Sigmoid colon (tissue), 7 donors: Measurements from ENCODE around the gene THAP4. TPM values are rescaled to one million over a fixed set of nuclear protein-coding genes. Genes with fewer than 3 reads are reported as not detected.

Experiments used
- DNase-seq: peaks from one replicate; pipeline ENCODE4 v3.0.0-alpha.2; 2019
- H3K27ac ChIP-seq, 4 donors: fragments of 200-600 bp; sonication (generic); one replicate each; pipeline ENCODE4 v1.5.1; 2016 to 2019; ENCODE audit warnings: mild to moderate bottlenecking in 1 of 4
- H3K27me3 ChIP-seq, 3 donors: fragments of 200-600 bp; sonication (generic); one replicate each; pipeline ENCODE4 v1.5.1; 2019; ENCODE audit warnings: mild to moderate bottlenecking in 1 of 3
- H3K36me3 ChIP-seq, 4 donors: fragments of 200-600 bp; sonication (generic); one replicate each; pipeline ENCODE4 v1.5.1; 2016 to 2019
- H3K4me1 ChIP-seq, 4 donors: fragments of 200-600 bp; sonication (generic); one replicate each; pipeline ENCODE4 v1.5.1; 2017 to 2019
- H3K4me3 ChIP-seq, 4 donors: fragments of 200-600 bp; sonication (generic); one replicate each; pipeline ENCODE4 v1.5.1; 2017 to 2019; ENCODE audit warnings: mild to moderate bottlenecking in 2 of 4, moderate library complexity in 1 of 4
- H3K9me3 ChIP-seq, 4 donors: fragments of 200-600 bp in 3 of 4; sonication (generic) in 3 of 4; one replicate each; pipeline versions ENCODE4 v1.5.1 to v1.6.1; 2013 to 2019
- EP300 ChIP-seq, 4 donors: sonication (generic); formaldehyde crosslinking; IDR thresholded peaks; one replicate each; pipeline ENCODE4 v1.6.1; 2017; ENCODE audit warnings: antibody characterized with exemption in 4 of 4
- POLR2A ChIP-seq, 2 donors: fragments of 450-650 bp; IDR thresholded peaks; one replicate each; pipeline ENCODE4 v1.6.1; 2016; ENCODE audit warnings: antibody characterized with exemption in 2 of 2, mild to moderate bottlenecking in 2 of 2, moderate library complexity in 2 of 2
- POLR2AphosphoS5 ChIP-seq, 4 donors: sonication (generic); formaldehyde crosslinking; IDR thresholded peaks; one replicate each; pipeline ENCODE4 v1.6.1; 2017; ENCODE audit warnings: antibody characterized with exemption in 4 of 4
- WGBS, 2 donors: extraction: QIAGEN DNeasy Blood & Tissue Kit; methylation state at CpG; one replicate each; pipeline ENCODE4 v1.1.7; 2013; 5-methylcytosine and 5-hydroxymethylcytosine counted together
- intact Hi-C: fragments of 100-400 bp; cut with DNase I; formaldehyde crosslinking; loops from one replicate; pipeline ENCODE4 v1.15.1; 2023
- polyA plus RNA-seq, 3 donors: library from polyadenylated mRNA; stranded (reverse); fragments of 200-250 nt; gene quantifications; one replicate each; pipeline ENCODE4 v1.2.3, GENCODE V29; 2013
- total RNA-seq, 4 donors: library from RNA; depleted of rRNA; stranded (reverse); fragments of >200 nt; gene quantifications; one replicate each; pipeline ENCODE4 v1.1.0, GENCODE V29; 2016
- TF ChIP-seq, protein P1 (sequence below), 4 experiments: fragments of 450-650 bp in 3 of 4; fragments of 200-600 bp in 1 of 4; IDR thresholded peaks; one replicate each; pipeline ENCODE4 v1.5.1; 2016 to 2019; ENCODE audit warnings: antibody characterized with exemption in 4 of 4, mild to moderate bottlenecking in 3 of 4, moderate library complexity in 2 of 4
- donor health status: healthy with polysubstance abuse.
- donor health status: Bipolar disorder and iron deficiency.
- donor health status: healthy.

THAP4 gene
- total and polyA plus RNA-seq, 7 donors: 28.9 to 112 (median 44.7) TPM

DNA sequence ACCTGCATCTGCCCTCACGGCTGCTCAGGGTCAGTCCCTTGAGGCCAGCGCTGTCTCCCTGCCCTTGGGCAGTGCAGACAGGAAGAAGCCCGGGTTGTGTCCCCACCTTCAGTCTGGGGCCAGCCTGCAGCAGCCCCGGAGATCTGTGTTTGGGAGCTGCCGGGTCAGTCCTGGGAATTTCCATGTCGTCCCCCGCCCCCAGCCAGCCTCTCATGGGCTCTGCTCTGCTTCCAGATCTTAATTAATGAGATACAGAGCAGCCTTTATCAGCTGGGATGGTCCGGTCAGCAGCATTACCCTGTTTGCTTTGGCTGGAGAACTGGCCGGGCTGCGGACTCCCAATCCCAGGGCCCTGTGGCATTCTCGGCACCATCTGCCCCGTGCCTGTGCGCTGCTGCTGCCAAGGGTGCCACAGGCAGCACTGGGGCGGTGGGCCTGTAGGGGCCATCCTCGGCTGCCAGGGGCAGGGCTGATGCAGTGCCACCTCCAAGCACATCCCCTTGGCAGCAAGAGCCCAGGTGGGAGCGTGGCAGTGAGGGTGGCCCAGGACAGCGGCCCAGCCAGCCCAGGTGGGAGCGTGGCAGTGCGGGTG lies 76.0 kb downstream of the THAP4 start:
- intact Hi-C loops: loop anchor here (5.0 kb wide), 2 partner anchors 76 to 204 kb away; partner anchors contain the start of genes ATG4B, FARP2 and THAP4
- Histone ChIP-seq H3K27me3 (no peaks in the 10 kb centered on the region), H3K36me3 (peaks cover 0 to 8% (median 0%) of the 10 kb centered on the region in 4 donors), H3K4me1 (peaks cover 0 to 74% (median 67%) of the 10 kb centered on the region in 4 donors), H3K9me3 (peaks cover 0 to 4% (median 0%) of the 10 kb centered on the region in 4 donors), H3K4me3 (peak overlapping the region in 3 of 4 donors; percentile 61 to 87 (median 79)), H3K27ac (peak overlapping the region; percentile 80 to 94 (median 90))
- DNase-seq: no peak
- WGBS, 2 donors: 76 to 84% methylated on average over 19 of the region's 19 CpGs
- TF ChIP-seq POLR2A (IDR thresholded peaks at IDR 0.05) (no peak), EP300 (IDR thresholded peaks at IDR 0.05) (no peak), POLR2AphosphoS5 (IDR thresholded peaks at IDR 0.05) (no peak)
- TF ChIP-seq, protein P1, sequence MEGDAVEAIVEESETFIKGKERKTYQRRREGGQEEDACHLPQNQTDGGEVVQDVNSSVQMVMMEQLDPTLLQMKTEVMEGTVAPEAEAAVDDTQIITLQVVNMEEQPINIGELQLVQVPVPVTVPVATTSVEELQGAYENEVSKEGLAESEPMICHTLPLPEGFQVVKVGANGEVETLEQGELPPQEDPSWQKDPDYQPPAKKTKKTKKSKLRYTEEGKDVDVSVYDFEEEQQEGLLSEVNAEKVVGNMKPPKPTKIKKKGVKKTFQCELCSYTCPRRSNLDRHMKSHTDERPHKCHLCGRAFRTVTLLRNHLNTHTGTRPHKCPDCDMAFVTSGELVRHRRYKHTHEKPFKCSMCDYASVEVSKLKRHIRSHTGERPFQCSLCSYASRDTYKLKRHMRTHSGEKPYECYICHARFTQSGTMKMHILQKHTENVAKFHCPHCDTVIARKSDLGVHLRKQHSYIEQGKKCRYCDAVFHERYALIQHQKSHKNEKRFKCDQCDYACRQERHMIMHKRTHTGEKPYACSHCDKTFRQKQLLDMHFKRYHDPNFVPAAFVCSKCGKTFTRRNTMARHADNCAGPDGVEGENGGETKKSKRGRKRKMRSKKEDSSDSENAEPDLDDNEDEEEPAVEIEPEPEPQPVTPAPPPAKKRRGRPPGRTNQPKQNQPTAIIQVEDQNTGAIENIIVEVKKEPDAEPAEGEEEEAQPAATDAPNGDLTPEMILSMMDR (IDR thresholded peaks at IDR 0.05): no peak

DNA sequence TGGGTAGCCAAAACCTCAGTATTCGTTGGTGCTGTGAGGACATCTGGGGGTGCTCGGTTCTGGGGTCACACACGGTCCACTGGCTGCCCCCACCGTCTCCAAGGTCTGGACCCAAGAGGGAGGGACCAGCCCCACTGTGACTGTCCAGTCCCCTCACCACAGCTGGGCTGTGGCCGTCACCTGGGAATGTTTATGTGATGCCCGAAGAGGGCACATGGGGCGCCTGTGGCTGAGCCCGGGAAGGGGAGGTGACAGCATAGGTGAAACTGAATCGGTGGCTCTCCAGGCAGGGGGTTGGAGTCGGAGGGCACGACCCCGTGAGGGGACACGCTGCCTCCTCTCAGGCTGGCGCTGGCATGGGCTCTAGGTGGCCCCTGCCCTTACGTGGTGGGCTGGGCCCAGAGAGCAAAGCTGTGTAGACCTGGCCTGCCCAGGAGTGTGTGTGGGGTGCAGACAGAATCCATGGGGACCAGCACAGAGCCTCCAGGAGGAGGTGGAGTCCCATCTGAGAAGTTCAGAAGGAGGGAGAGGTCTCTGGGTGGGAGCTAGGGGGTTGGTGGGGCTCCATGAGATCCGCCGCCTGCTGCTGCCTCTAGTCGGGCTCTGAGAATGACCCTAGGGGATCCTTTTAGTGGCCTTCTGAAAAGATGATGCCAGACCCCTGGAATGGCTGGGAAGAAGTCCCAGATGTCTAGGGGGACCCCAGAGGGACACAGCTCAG lies 76.6 kb downstream of the THAP4 start:
- intact Hi-C loops: loop anchor here (5.0 kb wide), 2 partner anchors 77 to 203 kb away; partner anchors contain the start of genes ATG4B, FARP2 and THAP4
- no peak for DNase-seq
- Histone ChIP-seq H3K36me3 (peaks cover 0 to 8% (median 0%) of the 10 kb centered on the region in 4 donors), H3K27me3 (no peaks in the 10 kb centered on the region), H3K9me3 (peaks cover 0 to 4% (median 0%) of the 10 kb centered on the region in 4 donors), H3K4me3 (peak overlapping the region; percentile 57 to 87 (median 70)), H3K27ac (peak overlapping the region; percentile 80 to 94 (median 90)), H3K4me1 (peaks cover 0 to 68% (median 64%) of the 10 kb centered on the region in 4 donors)
- TF ChIP-seq POLR2AphosphoS5 (IDR thresholded peaks at IDR 0.05) (no peak), EP300 (IDR thresholded peaks at IDR 0.05) (no peak), POLR2A (IDR thresholded peaks at IDR 0.05) (no peak)
- TF ChIP-seq, protein P1 (IDR thresholded peaks at IDR 0.05): no peak
- 68 to 72% methylated on average over 18 of the region's 18 CpGs for WGBS, 2 donors

DNA sequence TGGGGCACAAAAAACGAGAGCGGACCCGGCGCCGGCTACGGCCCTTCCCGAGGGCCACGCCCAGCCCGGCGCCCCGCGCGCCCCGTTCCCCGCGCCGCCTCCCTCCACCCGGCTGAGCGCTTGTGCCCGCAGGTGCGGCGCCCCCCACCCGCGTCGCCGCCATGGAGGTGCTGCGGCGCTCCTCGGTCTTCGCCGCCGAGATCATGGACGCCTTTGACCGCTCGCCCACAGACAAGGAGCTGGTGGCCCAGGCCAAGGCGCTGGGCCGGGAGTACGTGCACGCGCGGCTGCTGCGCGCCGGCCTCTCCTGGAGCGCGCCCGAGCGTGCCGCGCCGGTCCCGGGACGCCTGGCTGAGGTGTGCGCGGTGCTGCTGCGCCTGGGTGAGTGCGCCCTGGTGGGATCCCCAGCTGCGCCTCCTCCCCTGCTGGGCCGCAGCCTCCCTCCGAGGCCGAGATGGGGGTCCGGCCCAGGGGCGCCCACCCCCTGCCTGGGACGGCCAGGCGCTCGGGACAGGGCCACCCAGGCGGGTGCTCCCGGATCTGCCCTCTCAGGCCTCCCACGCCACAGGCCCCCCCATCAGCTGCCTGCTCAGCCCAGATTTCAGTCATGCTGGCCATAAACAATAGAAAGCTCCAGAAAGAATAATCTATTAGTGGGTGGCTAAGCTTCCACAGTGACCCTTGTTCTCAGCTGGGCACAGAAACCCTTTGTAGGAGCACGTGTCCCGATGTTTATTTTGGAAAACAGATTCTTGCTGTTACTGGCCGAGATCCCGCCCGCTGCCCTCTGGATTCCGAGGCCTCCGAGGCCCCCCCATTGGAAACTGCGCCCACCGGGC lies 77.4 kb downstream of the THAP4 start:
- DNase-seq: no peak
- 3 to 8% methylated on average over 78 of the region's 78 CpGs for WGBS, 2 donors
- H3K4me3 ChIP-seq: peak overlapping the region; percentile 57 to 87 (median 70)
- peaks cover 0 to 60% (median 56%) of the 10 kb centered on the region in 4 donors for H3K4me1 ChIP-seq
- intact Hi-C loops: loop anchor here (5.0 kb wide), 2 partner anchors 78 to 202 kb away; partner anchors contain the start of genes ATG4B, FARP2 and THAP4
- peak overlapping the region; percentile 80 to 94 (median 90) for H3K27ac ChIP-seq
- TF ChIP-seq POLR2A (IDR thresholded peaks at IDR 0.05) (no peak), POLR2AphosphoS5 (IDR thresholded peaks at IDR 0.05) (no peak), EP300 (IDR thresholded peaks at IDR 0.05) (no peak)
- TF ChIP-seq, protein P1 (IDR thresholded peaks at IDR 0.05): no peak
- peaks cover 0 to 4% (median 0%) of the 10 kb centered on the region in 4 donors for H3K9me3 ChIP-seq
- H3K36me3 ChIP-seq: peaks cover 0 to 8% (median 0%) of the 10 kb centered on the region in 4 donors
- H3K27me3 ChIP-seq: no peaks in the 10 kb centered on the region

DNA sequence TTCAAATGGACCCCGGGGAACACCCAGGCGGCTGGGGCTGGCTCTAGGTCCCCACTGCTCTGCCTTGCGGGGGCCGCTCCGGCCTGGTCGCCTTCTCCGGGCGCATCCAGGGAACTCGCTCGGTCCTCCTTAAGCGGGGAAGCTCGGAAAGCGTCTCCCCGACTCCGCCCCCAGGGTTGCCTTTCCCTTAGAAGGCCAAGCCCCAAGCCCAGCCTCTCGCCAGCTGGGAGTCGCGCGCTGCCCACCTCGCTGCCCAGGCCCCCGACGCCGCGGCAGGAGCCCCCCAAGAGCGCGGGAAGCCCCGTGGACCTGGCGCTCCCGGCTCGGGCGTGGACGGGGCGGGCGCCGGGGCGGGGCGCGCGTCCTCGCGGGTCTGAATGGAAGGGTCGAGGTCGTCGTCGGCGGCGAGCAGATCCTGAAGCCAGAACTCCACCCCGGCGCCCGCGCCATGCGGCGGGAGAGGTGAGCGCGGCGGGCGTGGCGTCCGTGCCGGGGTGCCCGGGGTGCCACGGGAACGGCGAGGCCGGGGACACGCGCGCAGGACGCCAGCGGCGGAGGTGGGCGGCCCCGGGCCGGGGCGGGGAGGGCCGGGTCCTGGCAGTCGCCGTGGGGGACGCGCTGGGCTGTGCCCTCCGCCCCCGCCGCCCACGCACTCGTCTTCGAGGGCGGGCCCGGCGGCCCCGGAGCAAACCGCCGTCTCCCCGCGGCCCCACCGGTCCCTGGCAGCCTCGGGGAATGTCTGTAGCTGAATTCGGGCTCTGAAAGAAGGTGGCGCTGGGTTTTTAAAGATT lies 78.2 kb downstream of the THAP4 start, which contains the start of gene BOK:
Gene BOK (plus strand): TSS at position 214 of the 791 bp plus-strand sequence. CDS start 739 bp downstream, outside the sequence.
- H3K27ac ChIP-seq: peak within 1 kb of the TSS; percentile 80 to 94 (median 90)
- TF ChIP-seq POLR2AphosphoS5 (IDR thresholded peaks at IDR 0.05) (peak; percentile 74 to 83 (median 80)), POLR2A (IDR thresholded peaks at IDR 0.05) (no peak), EP300 (IDR thresholded peaks at IDR 0.05) (no peak)
- TF ChIP-seq, protein P1 (IDR thresholded peaks at IDR 0.05): no peak
- H3K9me3 ChIP-seq: peaks cover 0 to 4% (median 0%) of the 10 kb centered on the region in 4 donors
- peaks cover 0 to 8% (median 0%) of the 10 kb centered on the region in 4 donors for H3K36me3 ChIP-seq
- intact Hi-C loops: loop anchor here (1.0 kb wide), 1 partner anchor 50 kb away; the partner anchor contains the start of gene STK25
- WGBS, 2 donors: 1 to 2% methylated on average over 98 of the region's 98 CpGs
- no peaks in the 10 kb centered on the region for H3K27me3 ChIP-seq
- peak within 1 kb of the TSS; percentile 57 to 87 (median 70) for H3K4me3 ChIP-seq
- peak; percentile 93 for DNase-seq
- peaks cover 0 to 52% (median 48%) of the 10 kb centered on the region in 4 donors for H3K4me1 ChIP-seq
